Measurements from ENCODE around the gene SMCO1.
"Not testable (repeated sequence)": the region's sequence is repeated elsewhere in the genome, so short reads cannot be mapped to it uniquely, and the experiment has no call there.

The SMCO1 gene

GRCh38 chr3:196519718-196520082, 4.6 kb upstream of the SMCO1 start:
- no peak for DNase-seq

- DNase-seq: peak; percentile 28
Measured at GRCh38 chr3:196518966-196519717, 4.0 kb upstream of the SMCO1 start.

- no peak for DNase-seq
Measured at GRCh38 chr3:196517919-196518318, 2.8 kb upstream of the SMCO1 start.

- no peak for DNase-seq
Measured at GRCh38 chr3:196517162-196517800, 2.1 kb upstream of the SMCO1 start.

GRCh38 chr3:196514350-196514716, 813 bp downstream of the SMCO1 start:
- DNase-seq: no peak

DNA sequence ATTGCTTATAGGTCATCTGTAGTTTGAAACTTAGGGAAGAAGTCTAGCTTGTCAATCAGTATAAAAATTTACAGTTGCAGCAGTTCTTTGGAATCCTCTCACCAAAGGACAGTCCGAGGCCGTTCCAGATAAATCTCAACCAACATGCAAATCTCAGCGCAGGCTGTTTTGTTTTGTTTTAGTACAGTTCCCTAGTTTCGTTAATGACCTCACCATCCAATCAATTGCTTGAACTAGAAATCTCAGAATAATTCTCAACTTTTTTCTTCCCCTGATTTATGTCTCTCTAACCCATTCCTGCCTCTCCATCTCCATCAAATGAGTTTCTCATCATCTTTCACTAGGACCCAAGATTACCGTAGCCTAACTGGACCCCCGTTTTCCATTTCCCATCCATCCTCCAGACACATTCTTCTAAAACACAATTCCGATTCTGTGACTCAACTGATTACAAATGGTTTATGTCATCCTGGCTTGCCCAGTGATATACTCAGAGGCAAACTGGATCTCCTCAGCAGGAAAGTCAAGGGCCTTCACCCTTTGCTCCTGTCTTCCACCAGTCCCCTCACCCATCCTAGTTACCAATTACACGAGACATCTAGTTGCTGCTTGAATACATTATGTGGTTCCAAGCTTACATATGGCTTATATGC, 1.3 kb downstream of the SMCO1 start:
- DNase-seq: no peak

- DNase-seq: not testable (repeated sequence)
Measured at GRCh38 chr3:196511646-196512425, 3.3 kb downstream of the SMCO1 start.

DNA sequence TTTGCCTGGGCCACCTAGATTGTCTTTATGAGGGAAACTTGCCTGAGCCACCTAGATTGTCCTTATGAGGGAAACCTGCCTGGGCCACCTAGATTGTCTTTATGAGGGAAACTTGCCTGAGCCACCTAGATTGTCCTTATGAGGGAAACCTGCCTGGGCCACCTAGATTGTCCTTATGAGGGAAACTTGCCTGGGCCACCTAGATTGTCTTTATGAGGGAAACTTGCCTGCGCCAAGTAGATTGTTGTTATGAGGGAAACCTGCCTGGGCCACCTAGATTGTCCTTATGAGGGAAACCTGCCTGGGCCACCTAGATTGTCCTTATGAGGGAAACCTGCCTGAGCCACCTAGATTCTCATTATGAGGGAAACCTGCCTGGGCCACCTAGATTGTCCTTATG, 4.0 kb downstream of the SMCO1 start:
- not testable (repeated sequence) for DNase-seq

DNA sequence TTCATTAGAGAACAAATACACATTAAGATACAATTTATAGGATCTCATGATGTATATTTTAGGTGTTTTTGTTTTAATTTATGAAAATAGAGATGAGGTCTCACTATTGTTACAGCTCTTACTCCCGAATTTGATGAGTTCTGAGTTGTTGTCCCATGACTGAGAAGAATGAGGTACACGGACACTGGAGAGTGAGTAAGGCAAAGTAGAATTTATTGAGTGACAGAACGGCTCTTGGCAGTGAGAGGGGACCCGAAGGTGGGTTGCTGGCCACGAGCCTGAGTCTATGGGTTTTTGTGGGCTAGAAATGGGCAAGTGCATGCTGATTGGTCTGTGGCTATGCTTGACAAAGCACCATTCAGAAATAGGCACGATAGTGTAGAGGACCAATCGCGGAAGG, 8.5 kb downstream of the SMCO1 start:
- no peak for DNase-seq

DNA sequence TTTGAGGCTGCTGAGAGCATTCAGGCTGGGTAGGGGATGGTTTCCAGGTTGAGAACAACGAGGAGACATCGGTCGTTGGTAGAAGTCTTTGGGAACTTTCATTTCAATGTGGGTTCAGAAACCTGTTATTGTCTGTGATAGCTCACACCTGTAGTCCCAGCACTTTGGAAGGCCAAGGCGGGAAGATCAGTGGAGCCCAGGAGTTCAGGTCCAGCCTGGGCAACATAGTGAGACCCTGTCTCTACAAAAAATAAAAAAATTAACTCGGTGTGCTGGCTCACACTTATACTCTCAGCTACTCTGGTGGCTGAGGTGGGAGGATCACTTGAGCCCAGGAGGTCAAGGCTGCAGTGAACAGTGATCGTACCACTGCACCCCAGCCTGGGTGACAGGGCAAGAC, 10.6 kb downstream of the SMCO1 start:
- DNase-seq: no peak

DNA sequence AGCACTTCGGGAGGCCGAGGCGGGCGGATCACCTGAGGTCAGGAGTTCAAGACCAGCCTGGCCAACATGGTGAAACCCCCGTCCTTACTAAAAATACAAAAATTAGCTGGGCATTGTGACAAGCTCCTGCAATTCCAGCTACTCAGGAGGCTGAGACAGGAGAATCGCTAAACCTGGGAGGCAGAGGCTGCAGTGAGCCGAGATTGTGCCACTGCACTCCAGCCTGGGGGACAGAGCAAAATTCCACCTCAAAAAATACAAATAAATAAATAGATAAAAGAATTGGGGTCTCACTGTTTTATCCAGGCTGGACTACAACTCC, 11.1 kb downstream of the SMCO1 start:
- not testable (repeated sequence) for DNase-seq

- DNase-seq: peak; percentile 98
Measured at GRCh38 chr3:196503196-196504076, 11.7 kb downstream of the SMCO1 start, which contains the start of gene RNF168. TSS of gene RNF168 (minus strand) at chr3:196503768. CDS start at chr3:196503173, 595 bp downstream.

DNA sequence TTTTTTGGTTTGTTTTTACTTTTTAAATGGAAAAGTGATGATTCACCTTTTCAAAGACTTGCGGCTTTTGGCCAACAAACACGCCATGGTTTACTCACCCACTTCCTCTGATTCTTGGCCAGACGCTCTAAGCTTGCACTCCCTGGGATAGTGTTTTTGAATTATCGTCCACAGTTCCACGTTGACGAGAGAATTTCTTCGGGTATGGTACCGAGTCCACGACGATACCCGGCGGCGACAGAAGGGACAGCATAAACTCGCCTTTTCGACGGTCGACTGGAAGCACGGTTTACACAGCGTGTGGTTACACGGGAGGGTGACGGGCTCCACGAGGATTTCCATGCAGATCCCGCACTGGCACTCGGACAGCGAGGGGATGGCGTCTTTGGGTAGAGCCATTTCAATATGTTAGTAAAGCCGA, 12.4 kb downstream of the SMCO1 start:
- DNase-seq: peak; percentile 64

DNA sequence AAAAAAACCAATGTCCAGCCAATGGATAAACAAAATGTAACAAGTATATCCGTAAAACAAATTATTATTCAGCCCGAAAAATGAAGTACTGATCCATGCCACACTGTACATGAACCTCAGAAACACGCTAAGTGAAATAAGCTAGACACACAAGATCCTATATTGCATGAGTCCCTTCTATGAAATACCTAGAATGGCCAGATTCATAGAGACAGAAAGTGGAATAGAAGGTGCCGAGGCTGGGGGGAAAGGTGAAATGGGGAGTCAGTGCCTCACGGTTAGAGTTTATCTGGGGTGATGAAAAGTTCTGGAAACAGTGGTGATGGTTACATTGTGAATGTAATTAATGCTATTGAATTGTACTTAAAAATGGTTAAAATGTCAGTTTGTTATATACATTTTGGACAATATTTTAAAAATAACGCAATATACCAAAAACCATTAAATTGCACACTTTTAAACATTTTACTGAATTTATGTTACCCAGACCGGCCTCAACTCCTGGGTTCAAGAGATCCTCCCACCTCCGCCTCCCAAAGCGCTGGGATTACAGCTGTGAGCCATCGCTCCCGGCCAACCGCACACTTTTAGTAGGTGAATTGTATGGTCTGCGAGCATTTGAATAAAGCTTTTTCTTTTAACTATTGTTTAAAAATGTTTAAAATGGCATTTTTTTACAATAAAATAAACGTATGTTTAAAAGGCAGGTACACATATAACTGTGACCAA, 13.7 kb downstream of the SMCO1 start:
- DNase-seq: no peak

DNA sequence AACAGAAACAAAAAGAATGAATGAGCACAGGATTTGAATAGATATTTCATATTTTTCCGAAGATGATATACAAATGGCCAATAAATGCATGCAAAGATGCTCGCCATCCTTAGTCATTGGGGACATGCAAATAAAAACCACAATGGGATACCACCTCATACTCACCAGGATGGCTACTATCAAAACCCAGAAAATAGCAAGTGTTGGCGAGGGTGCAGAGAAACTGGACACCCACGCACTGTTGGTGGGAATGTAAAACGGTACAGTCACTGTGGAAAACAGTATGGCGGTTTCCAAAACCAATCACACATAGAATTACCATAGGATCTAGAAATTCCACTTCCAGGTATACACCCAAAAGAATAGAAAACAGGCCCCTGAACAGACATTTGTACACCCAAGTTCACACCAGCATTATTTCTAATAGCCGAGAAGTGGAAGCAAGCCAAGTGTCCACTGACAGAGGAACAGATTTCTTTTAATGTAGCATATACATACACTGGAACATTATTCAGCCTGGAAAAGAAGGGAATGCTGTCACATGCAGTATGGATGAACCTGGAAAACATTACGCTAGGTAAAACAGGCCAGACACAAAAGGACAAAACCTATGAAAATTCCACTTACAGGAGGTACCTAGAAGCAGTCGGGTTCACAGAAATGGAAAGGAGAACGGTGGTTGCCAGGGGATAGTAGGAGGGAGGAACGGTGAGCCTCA, 15.2 kb downstream of the SMCO1 start:
- DNase-seq: no peak

DNA sequence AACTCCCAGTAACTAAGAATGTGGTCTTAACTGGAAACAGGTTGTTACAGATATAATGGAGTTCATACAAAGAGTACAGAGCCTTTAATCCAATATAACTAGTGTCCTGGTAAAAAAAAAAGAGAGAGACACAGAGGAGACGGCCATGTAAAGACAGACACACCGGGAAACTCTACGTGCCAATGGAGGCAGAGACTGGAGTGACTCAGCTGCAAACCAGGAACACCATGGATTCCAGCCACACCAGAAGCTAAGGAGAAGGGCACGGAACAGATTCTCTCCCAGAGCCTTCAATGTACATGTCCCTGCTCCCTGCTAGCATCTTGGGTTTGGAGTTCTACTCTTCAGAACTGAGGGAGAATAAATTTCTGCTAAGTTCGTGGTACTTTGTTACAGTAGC, 16.1 kb downstream of the SMCO1 start:
- no peak for DNase-seq

DNA sequence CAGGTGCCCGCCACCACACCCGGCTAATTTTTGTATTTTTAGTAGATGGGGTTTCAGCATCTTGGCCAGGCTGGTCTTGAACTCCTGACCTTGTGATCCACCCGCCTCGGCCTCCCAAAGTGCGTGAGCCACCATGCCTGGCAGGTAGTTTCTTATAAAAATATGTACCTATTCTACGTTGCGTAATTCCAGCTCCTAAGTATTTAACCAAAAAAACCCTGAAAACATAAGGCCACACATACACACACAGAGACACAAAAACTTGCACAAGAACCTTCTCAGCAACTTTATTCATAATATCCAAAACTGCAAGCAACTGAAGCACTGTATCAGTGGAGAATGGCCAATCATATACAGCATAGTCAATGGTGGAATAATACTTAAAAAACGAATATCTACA, 16.8 kb downstream of the SMCO1 start:
- no peak for DNase-seq

DNA sequence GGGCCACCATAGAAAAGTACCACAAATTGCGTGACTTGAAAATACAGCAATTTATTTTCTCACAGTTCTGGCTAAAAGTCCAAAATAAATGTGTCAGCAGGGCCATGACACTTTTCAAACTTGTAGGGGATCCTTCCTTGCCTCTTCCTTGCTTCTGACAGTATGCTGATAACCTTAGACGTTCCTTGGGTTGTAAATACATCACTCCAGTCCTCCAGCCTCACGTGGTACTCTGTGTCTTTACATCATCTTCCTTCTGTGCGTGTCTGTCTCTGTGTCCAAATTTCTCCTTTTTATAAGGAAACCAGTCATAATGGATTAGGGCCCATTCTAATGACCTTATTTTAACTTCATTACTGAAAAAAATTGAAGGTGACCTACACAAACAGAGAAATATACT, 19.0 kb downstream of the SMCO1 start:
- no peak for DNase-seq

DNA sequence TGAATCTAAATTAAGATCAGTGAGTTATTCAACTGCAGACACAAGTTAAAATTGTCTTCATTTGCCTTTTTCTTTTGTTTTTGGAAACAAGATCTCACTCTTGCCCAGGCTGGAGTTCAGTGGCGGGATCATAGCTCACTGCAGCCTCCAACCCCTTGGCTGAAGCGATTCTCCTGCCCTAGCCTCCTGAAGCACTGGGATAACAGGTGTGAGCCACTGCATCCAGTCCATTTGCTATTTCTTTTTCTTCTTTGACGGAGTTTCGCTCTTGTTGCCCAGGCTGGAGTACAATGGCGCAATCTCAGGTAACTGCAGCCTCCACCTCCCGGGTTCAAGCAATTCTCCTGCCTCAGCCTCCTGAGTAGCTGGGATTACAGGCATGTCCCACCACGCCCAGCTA, 21.9 kb downstream of the SMCO1 start:
- DNase-seq: no peak

GRCh38 chr3:196492080-196492479, 23.1 kb downstream of the SMCO1 start:
- DNase-seq: no peak

- no peak for DNase-seq
Measured at GRCh38 chr3:196489747-196490146, 25.4 kb downstream of the SMCO1 start.

All from femur (tissue), 1 donor.